Osteoblast (primary cell): ENCODE measurements around the gene SIRPG. TPM values are rescaled to one million over a fixed set of nuclear protein-coding genes. Genes with fewer than 3 reads are reported as not detected.

Experiments used
- DNase-seq: peaks from one replicate; pipeline ENCODE4 v3.0.0; 2011; ENCODE audit warnings: low spot score, mixed read lengths; ENCODE audit not compliant: insufficient read length; ENCODE audit errors: missing footprints
- H2AFZ ChIP-seq: 2 replicates; pipeline ENCODE4 v1.6.0; 2011; ENCODE audit warnings: mild to moderate bottlenecking, low read length
- H3K27ac ChIP-seq: 2 replicates; pipeline ENCODE4 v1.5.1; 2011; ENCODE audit warnings: mild to moderate bottlenecking, low read depth, low read length, moderate library complexity
- H3K27me3 ChIP-seq: 2 replicates; pipeline ENCODE4 v1.6.0; 2012; ENCODE audit warnings: mild to moderate bottlenecking, control low read depth, inconsistent platforms, low read length, moderate library complexity; ENCODE audit not compliant: insufficient read depth
- H3K36me3 ChIP-seq: 2 replicates; pipeline ENCODE4 v1.5.1; 2011; ENCODE audit warnings: mild to moderate bottlenecking, low read length, control low read depth, moderate library complexity; ENCODE audit not compliant: insufficient read depth
- H3K4me1 ChIP-seq: 2 replicates; pipeline ENCODE4 v1.5.1; 2011; ENCODE audit warnings: mild to moderate bottlenecking, low read length, control low read depth, moderate library complexity; ENCODE audit not compliant: insufficient read depth
- H3K4me2 ChIP-seq: 2 replicates; pipeline ENCODE4 v1.6.0; 2011; ENCODE audit warnings: mild to moderate bottlenecking, low read length; ENCODE audit not compliant: insufficient read depth
- H3K4me3 ChIP-seq: fragments of 200-600 bp; sonication (generic); 3 replicates; pipeline ENCODE4 v1.5.1; 2012; ENCODE audit warnings: mild to moderate bottlenecking, low read length, inconsistent platforms; ENCODE audit not compliant: insufficient read depth
- H3K79me2 ChIP-seq: 2 replicates; pipeline ENCODE4 v1.6.0; 2012; ENCODE audit warnings: mild to moderate bottlenecking, low read length, control low read depth, inconsistent platforms; ENCODE audit not compliant: insufficient read depth
- H3K9me3 ChIP-seq: 2 replicates; pipeline ENCODE4 v1.5.1; 2011; ENCODE audit warnings: low read depth, low read length, control low read depth
- H4K20me1 ChIP-seq: 2 replicates; pipeline ENCODE4 v1.6.0; 2012; ENCODE audit warnings: mild to moderate bottlenecking, low read length, control low read depth; ENCODE audit not compliant: insufficient read depth
- CTCF ChIP-seq: IDR thresholded peaks from 2 replicates; pipeline ENCODE4 v1.5.1; 2011; ENCODE audit warnings: mild to moderate bottlenecking, low read depth, low read length, moderate library complexity; ENCODE audit errors: extremely low read depth
- total RNA-seq: library from RNA; depleted of rRNA; stranded (reverse); fragments of >200 nt; gene quantifications from 2 replicates; pipeline ENCODE4 v1.2.3, GENCODE V29; 2012

Gene SIRPG
- total RNA-seq, 1 donor, result not detected

DNA sequence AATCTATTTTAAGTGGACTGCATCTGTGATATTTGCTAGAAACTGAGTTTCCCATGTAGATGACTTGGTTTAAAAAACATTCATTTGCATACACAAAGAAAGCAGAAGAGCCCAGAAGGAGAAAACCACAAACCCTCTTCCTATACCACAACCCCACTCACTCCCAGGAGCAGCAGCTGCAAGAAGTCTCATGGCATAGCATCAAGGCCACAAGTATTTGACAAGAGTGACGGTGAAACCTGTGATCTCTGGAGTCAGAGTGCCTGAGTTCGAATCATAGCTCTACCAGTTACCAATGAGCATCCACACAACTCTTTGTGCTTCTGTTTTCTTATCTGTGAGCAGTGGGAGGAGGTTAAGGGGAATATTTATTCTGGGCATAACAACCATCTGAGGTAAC, 44.7 kb upstream of the SIRPG start:
- Histone ChIP-seq H3K79me2 (no peaks in the 10 kb centered on the region), H3K4me1 (no peaks in the 10 kb centered on the region), H3K4me3 (no peak overlapping the region), H3K4me2 (no peak overlapping the region), H2AFZ (no peak overlapping the region), H3K36me3 (no peaks in the 10 kb centered on the region), H3K27ac (no peak overlapping the region), H3K9me3 (no peaks in the 10 kb centered on the region), H4K20me1 (no peaks in the 10 kb centered on the region), H3K27me3 (peaks cover 11% of the 10 kb centered on the region)
- no peak for TF ChIP-seq CTCF
- no peak for DNase-seq

DNA sequence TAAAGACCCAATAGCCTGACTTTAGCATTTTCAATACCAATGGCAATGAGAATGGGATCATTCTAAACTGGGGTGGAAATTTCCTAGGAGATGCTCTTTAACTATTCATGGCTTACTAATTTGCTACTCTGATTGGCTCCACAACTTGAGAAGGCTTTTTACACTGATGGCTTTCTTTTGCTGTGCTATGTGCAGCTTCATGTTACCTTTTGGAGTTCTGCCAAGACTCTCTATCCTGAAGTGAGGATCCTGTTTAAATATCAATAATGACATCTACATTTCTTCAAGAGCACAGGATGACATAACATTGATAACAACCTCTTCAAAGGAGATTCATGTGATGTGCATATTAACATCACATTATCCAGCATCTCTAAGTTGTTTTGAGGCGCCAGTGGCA, 43.4 kb upstream of the SIRPG start:
- no peaks in the 10 kb centered on the region for H3K4me1 ChIP-seq
- no peak overlapping the region for H3K4me2 ChIP-seq
- no peak overlapping the region for H3K4me3 ChIP-seq
- H3K9me3 ChIP-seq, result no peaks in the 10 kb centered on the region
- H4K20me1 ChIP-seq, result no peaks in the 10 kb centered on the region
- H3K27me3 ChIP-seq, result peaks cover 11% of the 10 kb centered on the region
- H3K27ac ChIP-seq, result no peak overlapping the region
- H2AFZ ChIP-seq, result no peak overlapping the region
- DNase-seq, result no peak
- no peaks in the 10 kb centered on the region for H3K36me3 ChIP-seq
- no peaks in the 10 kb centered on the region for H3K79me2 ChIP-seq
- TF ChIP-seq CTCF, result no peak

DNA sequence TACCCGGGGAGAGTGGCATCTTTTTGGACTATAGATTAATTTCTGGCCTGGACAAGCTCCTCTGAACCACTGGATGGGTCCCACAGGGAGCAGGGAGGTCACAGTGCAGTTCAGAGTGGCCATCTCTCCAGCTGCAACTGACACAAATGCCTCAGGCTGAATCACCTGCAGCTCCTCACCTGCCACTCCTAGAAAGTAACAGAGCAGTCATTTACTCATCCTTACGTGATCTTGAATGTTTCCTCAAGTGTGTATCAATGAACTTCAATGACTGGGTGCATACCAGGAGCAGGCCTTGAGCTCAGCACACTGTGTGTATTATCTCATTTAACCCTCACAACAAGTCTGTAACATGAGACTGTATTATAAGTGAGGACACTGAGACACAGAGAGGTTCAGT, 40.0 kb upstream of the SIRPG start:
- Histone ChIP-seq H2AFZ (no peak overlapping the region), H4K20me1 (no peaks in the 10 kb centered on the region), H3K27ac (no peak overlapping the region), H3K4me3 (no peak overlapping the region), H3K79me2 (no peaks in the 10 kb centered on the region), H3K36me3 (no peaks in the 10 kb centered on the region), H3K27me3 (peaks cover 7% of the 10 kb centered on the region), H3K9me3 (no peaks in the 10 kb centered on the region), H3K4me2 (no peak overlapping the region), H3K4me1 (no peaks in the 10 kb centered on the region)
- no peak for DNase-seq
- no peak for TF ChIP-seq CTCF

- Histone ChIP-seq H4K20me1 (no peaks in the 10 kb centered on the region), H3K36me3 (no peaks in the 10 kb centered on the region), H3K27ac (no peak overlapping the region), H3K4me3 (no peak overlapping the region), H3K79me2 (no peaks in the 10 kb centered on the region), H3K27me3 (peaks cover 7% of the 10 kb centered on the region), H3K4me2 (no peak overlapping the region), H3K9me3 (no peaks in the 10 kb centered on the region), H3K4me1 (no peaks in the 10 kb centered on the region), H2AFZ (no peak overlapping the region)
- DNase-seq, result no peak
- TF ChIP-seq CTCF, result no peak
Observed at GRCh38 chr20:1696521-1697209, 39.1 kb upstream of the SIRPG start.
